Esophagus muscularis mucosa (tissue), 3 donors: ENCODE results near the gene DOK3.

Source experiments
- CTCF ChIP-seq, 3 experiments: fragments of 200-600 bp in 2 of 3; fragments of 450-650 bp in 1 of 3; sonication (generic) in 2 of 3; IDR thresholded peaks; one replicate each; pipeline ENCODE4 v1.5.1; 2017 to 2019; ENCODE audit warnings: antibody characterized with exemption in 3 of 3, mild to moderate bottlenecking in 2 of 3, moderate library complexity in 1 of 3
- POLR2A ChIP-seq: fragments of 450-650 bp; IDR thresholded peaks from one replicate; pipeline ENCODE4 v1.6.1; 2017; ENCODE audit warnings: antibody characterized with exemption, moderate library complexity, mild to moderate bottlenecking, low read depth
- POLR2AphosphoS5 ChIP-seq, 2 donors: sonication (generic); formaldehyde crosslinking; IDR thresholded peaks; one replicate each; pipeline ENCODE4 v1.6.1; 2017; ENCODE audit warnings: antibody characterized with exemption in 2 of 2

- no peak for TF ChIP-seq POLR2A
- TF ChIP-seq POLR2AphosphoS5 (IDR thresholded peaks at IDR 0.05), result no peak
- peak in 1 of 3 experiments; percentile 8 for TF ChIP-seq CTCF (IDR thresholded peaks at IDR 0.05)
These were observed 53.0 kb downstream of the DOK3 start for GRCh38 chr5:177456591-177456964.
